DMS153 treated with DMSO at 0.1 percent for 48 hours (cell line): ENCODE results near the gene PVALEF.
"Not testable (repeated sequence)": the region's sequence is repeated elsewhere in the genome, so short reads cannot be mapped to it uniquely, and the experiment has no call there.

ENCODE experiments used
- DNase-seq: peaks from one replicate; lab custom pipeline; 2025; ENCODE audit not compliant: unreplicated experiment; lab: John Stamatoyannopoulos, UW

Gene PVALEF

GRCh38 chr17:81143717-81144422, 21.4 kb upstream of the PVALEF start:
- DNase-seq = no peak

GRCh38 chr17:81144423-81144781, 20.9 kb upstream of the PVALEF start:
- no peak for DNase-seq

GRCh38 chr17:81146208-81146607, 19.1 kb upstream of the PVALEF start:
- DNase-seq = not testable (repeated sequence)

GRCh38 chr17:81147701-81148100, 17.6 kb upstream of the PVALEF start:
- no peak for DNase-seq

- no peak for DNase-seq
Measured at GRCh38 chr17:81148571-81148970, 16.7 kb upstream of the PVALEF start.

- no peak for DNase-seq
Measured at GRCh38 chr17:81148986-81149533, 16.2 kb upstream of the PVALEF start.

GRCh38 chr17:81150377-81151077, 14.8 kb upstream of the PVALEF start:
- no peak for DNase-seq

- no peak for DNase-seq
Measured at GRCh38 chr17:81151278-81151677, 14.0 kb upstream of the PVALEF start.

- no peak for DNase-seq
Measured at GRCh38 chr17:81152288-81152828, 12.9 kb upstream of the PVALEF start.

GRCh38 chr17:81153340-81153803, 11.9 kb upstream of the PVALEF start:
- DNase-seq = no peak

- DNase-seq = not testable (repeated sequence)
Measured at GRCh38 chr17:81154016-81154415, 11.3 kb upstream of the PVALEF start.

- DNase-seq = no peak
Measured at GRCh38 chr17:81154961-81155360, 10.3 kb upstream of the PVALEF start.

GRCh38 chr17:81156866-81157805, 8.2 kb upstream of the PVALEF start:
- no peak for DNase-seq

- no peak for DNase-seq
Measured at GRCh38 chr17:81157848-81158687, 7.2 kb upstream of the PVALEF start.

- DNase-seq = no peak
Measured at GRCh38 chr17:81158688-81159590, 6.4 kb upstream of the PVALEF start.

GRCh38 chr17:81159611-81160265, 5.6 kb upstream of the PVALEF start:
- DNase-seq = no peak

GRCh38 chr17:81160306-81160705, 5.0 kb upstream of the PVALEF start:
- no peak for DNase-seq

- DNase-seq = no peak
Measured at GRCh38 chr17:81160747-81161453, 4.4 kb upstream of the PVALEF start.
